Type B pancreatic cell (in vitro differentiated cells): ENCODE data around the gene P3H3. TPM values are rescaled to one million over a fixed set of nuclear protein-coding genes. Genes with fewer than 3 reads are reported as not detected.

Experiments
- DNase-seq: peaks from one replicate; pipeline ENCODE4 v3.0.0; 2021; ENCODE audit warnings: mixed read lengths; ENCODE audit not compliant: unreplicated experiment; ENCODE audit errors: extremely low spot score
- H3K27ac Mint-ChIP-seq: 2 replicates; pipeline ENCODE4 v1.8.0; 2021; ENCODE audit warnings: mild to moderate bottlenecking, mixed read lengths
- H3K27me3 Mint-ChIP-seq: 2 replicates; pipeline ENCODE4 v1.8.0; 2021; ENCODE audit warnings: mixed read lengths
- H3K36me3 Mint-ChIP-seq: 2 replicates; pipeline ENCODE4 v1.8.0; 2021; ENCODE audit warnings: mixed read lengths
- H3K4me1 Mint-ChIP-seq: one replicate; pipeline ENCODE4 v1.8.0; 2021; ENCODE audit warnings: mixed read lengths; ENCODE audit not compliant: unreplicated experiment
- H3K4me3 Mint-ChIP-seq: 2 replicates; pipeline ENCODE4 v1.8.0; 2021; ENCODE audit warnings: mild to moderate bottlenecking, mixed read lengths
- H3K9me3 Mint-ChIP-seq: 2 replicates; pipeline ENCODE4 v1.8.0; 2021; ENCODE audit warnings: mixed read lengths
- total RNA-seq: library from RNA; stranded (reverse); gene quantifications from 2 replicates; pipeline ENCODE4 v1.2.1, GENCODE V29; 2021; ENCODE audit warnings: low replicate concordance
- TF ChIP-seq, protein P1 (sequence below): fragments of 200-600 bp; sonication (generic); conservative IDR thresholded peaks from 2 replicates; pipeline ENCODE4 v1.5.0; 2021; ENCODE audit warnings: antibody characterized with exemption, mild to moderate bottlenecking

P3H3 gene
- total RNA-seq, 1 donor from 2014 or later = 66.0 TPM

DNA sequence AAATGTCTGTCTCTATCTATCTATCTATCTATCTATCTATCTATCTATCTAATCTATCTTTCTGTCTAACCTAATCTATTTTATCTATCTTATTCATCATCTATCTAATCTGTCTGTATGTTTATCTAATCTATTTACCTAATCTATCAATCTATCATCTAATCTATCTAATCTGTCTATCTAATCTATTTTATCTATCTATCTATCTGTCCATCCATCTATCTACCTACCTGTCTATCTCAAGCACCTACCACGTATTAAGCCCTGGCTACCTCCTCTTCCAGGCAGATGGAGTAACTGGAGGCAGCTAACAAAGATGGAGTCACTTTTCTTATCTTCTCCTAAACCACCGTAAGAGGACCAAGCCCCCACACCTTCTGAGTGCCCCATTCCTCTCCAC lies 33.1 kb upstream of the P3H3 start:
- peaks cover 43% of the 10 kb centered on the region for H3K27me3 Mint-ChIP-seq
- H3K36me3 Mint-ChIP-seq = no peaks in the 10 kb centered on the region
- H3K9me3 Mint-ChIP-seq = no peaks in the 10 kb centered on the region
- H3K27ac Mint-ChIP-seq = no peak overlapping the region
- peaks cover 10% of the 10 kb centered on the region for H3K4me1 Mint-ChIP-seq
- TF ChIP-seq, protein P1, sequence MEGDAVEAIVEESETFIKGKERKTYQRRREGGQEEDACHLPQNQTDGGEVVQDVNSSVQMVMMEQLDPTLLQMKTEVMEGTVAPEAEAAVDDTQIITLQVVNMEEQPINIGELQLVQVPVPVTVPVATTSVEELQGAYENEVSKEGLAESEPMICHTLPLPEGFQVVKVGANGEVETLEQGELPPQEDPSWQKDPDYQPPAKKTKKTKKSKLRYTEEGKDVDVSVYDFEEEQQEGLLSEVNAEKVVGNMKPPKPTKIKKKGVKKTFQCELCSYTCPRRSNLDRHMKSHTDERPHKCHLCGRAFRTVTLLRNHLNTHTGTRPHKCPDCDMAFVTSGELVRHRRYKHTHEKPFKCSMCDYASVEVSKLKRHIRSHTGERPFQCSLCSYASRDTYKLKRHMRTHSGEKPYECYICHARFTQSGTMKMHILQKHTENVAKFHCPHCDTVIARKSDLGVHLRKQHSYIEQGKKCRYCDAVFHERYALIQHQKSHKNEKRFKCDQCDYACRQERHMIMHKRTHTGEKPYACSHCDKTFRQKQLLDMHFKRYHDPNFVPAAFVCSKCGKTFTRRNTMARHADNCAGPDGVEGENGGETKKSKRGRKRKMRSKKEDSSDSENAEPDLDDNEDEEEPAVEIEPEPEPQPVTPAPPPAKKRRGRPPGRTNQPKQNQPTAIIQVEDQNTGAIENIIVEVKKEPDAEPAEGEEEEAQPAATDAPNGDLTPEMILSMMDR = no peak
- DNase-seq = no peak
- H3K4me3 Mint-ChIP-seq = no peak overlapping the region

DNA sequence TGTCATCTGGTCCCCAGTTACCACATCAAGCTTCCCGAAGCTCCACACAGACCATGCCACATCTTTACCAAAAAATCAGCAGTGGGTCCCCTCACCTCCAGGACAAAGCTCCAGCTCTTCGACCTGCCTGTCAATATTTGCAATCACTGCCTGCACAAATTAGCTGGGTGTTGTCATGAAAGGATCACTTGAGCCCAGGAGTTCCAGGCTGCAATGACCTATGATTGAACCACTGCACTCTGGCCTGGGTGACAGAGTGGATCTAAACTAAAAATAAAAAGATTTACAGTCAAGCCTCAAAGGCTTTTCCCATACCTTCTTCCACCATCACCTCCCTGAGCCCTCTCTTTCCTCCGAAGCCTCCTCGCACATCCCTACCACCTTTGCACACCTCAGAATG lies 31.6 kb upstream of the P3H3 start:
- Mint-ChIP-seq H3K9me3 (no peaks in the 10 kb centered on the region), H3K27me3 (peaks cover 41% of the 10 kb centered on the region), H3K4me3 (no peak overlapping the region), H3K4me1 (peaks cover 10% of the 10 kb centered on the region), H3K36me3 (no peaks in the 10 kb centered on the region), H3K27ac (no peak overlapping the region)
- TF ChIP-seq, protein P1 = no peak
- DNase-seq = no peak

DNA sequence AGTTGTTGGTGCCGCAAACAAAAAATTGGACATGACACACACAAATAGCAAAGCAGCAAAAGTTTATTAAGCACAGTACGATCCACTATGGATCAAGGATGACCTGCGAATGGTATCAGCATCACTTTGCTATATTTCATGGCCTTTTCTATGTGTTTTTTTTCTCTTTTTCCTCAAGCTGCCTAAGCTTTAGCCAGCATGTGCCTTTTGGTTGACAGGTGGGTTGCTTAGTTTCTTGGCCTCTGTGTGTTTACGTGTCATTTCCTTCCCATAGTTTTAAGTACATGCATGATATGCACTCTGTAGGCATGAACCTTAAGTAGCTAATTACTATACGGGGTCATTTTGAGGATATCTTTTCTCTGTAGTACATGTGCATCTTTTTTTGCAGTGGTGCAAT lies 29.1 kb upstream of the P3H3 start:
- TF ChIP-seq, protein P1 = no peak
- Mint-ChIP-seq H3K36me3 (peaks cover 2% of the 10 kb centered on the region), H3K27ac (no peak overlapping the region), H3K4me1 (no peaks in the 10 kb centered on the region), H3K27me3 (peaks cover 18% of the 10 kb centered on the region), H3K4me3 (no peak overlapping the region), H3K9me3 (peaks cover 3% of the 10 kb centered on the region)
- no peak for DNase-seq

DNA sequence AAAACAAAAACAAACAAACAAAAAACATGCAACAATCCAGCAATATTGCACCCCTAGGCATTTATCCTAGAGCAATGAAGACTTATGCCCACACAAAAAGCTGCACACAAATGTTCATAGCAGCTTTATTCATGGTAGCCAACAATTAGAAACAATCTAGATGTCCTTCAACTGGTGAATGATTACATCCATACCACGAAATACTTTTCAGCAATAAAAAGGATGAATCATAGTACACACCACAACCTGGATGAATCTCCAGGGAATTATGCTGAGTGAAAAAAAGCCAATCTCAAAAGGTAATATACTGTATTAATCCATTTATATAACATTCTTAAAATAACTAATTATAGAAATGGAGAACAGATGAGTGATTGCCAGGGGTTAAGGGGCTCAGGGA lies 21.0 kb upstream of the P3H3 start:
- Mint-ChIP-seq H3K4me3 (no peak overlapping the region), H3K36me3 (peaks cover 3% of the 10 kb centered on the region), H3K27me3 (peaks cover 13% of the 10 kb centered on the region), H3K27ac (no peak overlapping the region), H3K4me1 (no peaks in the 10 kb centered on the region), H3K9me3 (peaks cover 5% of the 10 kb centered on the region)
- TF ChIP-seq, protein P1 = no peak
- DNase-seq = no peak

DNA sequence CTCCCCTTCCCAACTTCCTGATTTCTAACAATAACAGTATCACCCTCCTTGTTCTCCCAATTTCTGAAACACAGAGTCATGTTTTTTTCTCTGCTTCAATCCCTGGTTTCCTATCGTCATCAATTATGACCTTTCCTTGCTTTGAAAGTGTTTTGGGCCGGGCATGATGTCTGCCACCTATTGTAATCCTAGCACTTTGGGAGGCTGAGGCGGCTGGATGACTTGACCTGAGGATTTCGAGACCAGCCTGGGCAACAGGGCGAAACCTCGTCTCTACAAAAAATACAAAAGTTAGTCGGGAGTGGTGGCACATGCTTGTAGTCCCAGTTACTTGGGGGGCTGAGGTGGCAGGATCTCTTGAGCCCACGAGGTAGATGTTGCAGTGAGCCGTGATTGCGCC lies 19.2 kb upstream of the P3H3 start:
- H3K36me3 Mint-ChIP-seq = peaks cover 2% of the 10 kb centered on the region
- TF ChIP-seq, protein P1 = no peak
- peaks cover 3% of the 10 kb centered on the region for H3K9me3 Mint-ChIP-seq
- no peak for DNase-seq
- peaks cover 22% of the 10 kb centered on the region for H3K27me3 Mint-ChIP-seq
- no peak overlapping the region for H3K4me3 Mint-ChIP-seq
- H3K4me1 Mint-ChIP-seq = no peaks in the 10 kb centered on the region
- H3K27ac Mint-ChIP-seq = no peak overlapping the region

DNA sequence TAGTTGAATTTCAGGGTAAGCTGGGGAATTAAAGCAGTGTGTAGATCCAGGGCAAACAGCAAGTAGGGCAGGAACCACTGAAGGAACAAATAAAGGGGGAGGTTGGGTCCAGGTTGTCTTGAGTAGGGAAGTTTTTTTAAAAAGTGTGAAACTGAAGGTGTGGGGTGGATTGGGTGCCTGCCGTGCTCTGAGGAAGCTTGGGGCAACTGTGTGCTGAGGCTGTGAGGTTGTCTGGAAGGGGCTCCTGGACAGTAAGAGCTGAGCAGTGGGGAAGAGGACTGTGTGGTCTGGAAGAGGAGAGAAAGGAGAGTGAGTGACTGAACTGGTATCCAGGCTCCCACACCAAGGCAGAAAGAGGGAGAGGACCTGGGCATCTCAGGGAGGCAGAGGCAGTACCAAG lies 17.4 kb upstream of the P3H3 start:
- no peaks in the 10 kb centered on the region for H3K4me1 Mint-ChIP-seq
- H3K9me3 Mint-ChIP-seq = no peaks in the 10 kb centered on the region
- no peak overlapping the region for H3K4me3 Mint-ChIP-seq
- TF ChIP-seq, protein P1 = no peak
- H3K27me3 Mint-ChIP-seq = peaks cover 35% of the 10 kb centered on the region
- no peak overlapping the region for H3K27ac Mint-ChIP-seq
- no peaks in the 10 kb centered on the region for H3K36me3 Mint-ChIP-seq
- no peak for DNase-seq
